Cardiac septum (tissue), 1 donor: Measurements from ENCODE around the gene BMPR1B. TPM values are rescaled to one million over a fixed set of nuclear protein-coding genes. Genes with fewer than 3 reads are reported as not detected.
"Not testable (repeated sequence)": the region's sequence is repeated elsewhere in the genome, so short reads cannot be mapped to it uniquely, and the experiment has no call there.

ENCODE experiments used
- DNase-seq: peaks from one replicate; pipeline ENCODE4 v3.0.0-alpha.2; 2020; ENCODE audit warnings: low spot score
- intact Hi-C: fragments of 100-400 bp; cut with DNase I; formaldehyde crosslinking; loops from one replicate; pipeline ENCODE4 v1.14.0; 2022
- total RNA-seq: library from RNA; stranded (reverse); fragmentation: NEBNext Ultra II Directional; extraction: Animal tissue kit (Norgen Biotek cat#: 25700); gene quantifications from one replicate; pipeline ENCODE4 v1.2.1, GENCODE V29; 2021
- donor health status: DM: no; HTN: no; CAD: no.

BMPR1B gene
- total RNA-seq, 1 donor from 2014 or later, result 1.5 TPM

GRCh38 chr4:95061801-95062200 is 304.0 kb downstream of the BMPR1B start:
- intact Hi-C loops, result not testable (repeated sequence)

GRCh38 chr4:95066050-95066449 is 308.3 kb downstream of the BMPR1B start:
- intact Hi-C loops, result no loop called here
- DNase-seq, result no peak

More at GRCh38 chr4:95061801-95062200, 304.0 kb downstream of the BMPR1B start:
- not testable (repeated sequence) for DNase-seq

- DNase-seq, result no peak
- intact Hi-C loops, result no loop called here
Observed at GRCh38 chr4:95068401-95068800, 310.6 kb downstream of the BMPR1B start.

DNA sequence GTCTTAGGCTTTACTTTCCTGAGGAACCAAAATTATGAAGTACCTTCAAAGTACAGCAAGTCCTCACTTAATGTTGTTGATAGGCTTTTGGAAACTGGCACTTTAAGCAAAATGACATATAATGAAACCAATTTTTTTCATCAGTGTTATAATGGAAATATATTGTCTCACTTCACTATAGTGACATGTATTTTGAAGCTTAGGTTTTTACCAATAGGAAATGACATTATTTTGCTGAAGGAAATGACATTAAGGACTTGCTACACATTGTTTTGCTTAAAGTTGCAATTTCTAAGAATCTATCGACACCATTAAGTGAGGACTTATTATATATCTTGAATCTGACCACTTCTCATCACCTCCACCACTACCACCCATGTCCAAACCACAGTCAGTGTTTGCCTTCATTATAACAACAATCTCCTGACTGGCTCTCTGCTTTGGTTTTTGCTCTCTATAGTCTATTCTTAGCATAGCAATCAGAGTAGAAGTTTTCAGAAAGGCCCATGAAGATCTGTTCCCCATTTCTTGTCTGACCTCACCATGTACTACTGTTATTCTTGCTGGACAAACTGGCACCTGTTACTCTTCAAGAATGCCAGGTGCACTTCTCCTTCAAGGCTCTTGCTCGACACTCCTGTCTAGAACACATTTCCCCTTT is 311.2 kb downstream of the BMPR1B start:
- intact Hi-C loops, result no loop called here
- no peak for DNase-seq

GRCh38 chr4:95071851-95072250 is 314.1 kb downstream of the BMPR1B start:
- no peak for DNase-seq
- intact Hi-C loops, result no loop called here

DNA sequence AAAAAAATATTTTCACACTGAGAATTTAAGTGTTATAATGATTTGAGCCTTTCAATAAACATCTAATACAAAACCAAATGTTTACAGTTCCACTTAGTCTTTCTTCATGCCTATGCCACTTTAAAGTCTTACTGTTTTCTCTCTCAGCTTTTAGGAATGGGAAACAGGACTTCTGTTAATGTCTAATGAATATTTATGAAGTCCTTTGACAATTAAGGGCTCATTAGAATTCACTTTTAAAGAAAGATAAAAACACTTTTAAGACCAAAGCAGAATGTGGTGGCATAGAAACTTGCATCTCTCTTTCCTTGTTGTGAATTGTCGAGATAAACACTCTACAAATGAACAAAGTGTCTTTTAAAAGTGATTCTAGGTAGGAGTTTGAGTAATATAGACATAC is 315.9 kb downstream of the BMPR1B start:
- DNase-seq, result no peak
- intact Hi-C loops, result no loop called here

DNA sequence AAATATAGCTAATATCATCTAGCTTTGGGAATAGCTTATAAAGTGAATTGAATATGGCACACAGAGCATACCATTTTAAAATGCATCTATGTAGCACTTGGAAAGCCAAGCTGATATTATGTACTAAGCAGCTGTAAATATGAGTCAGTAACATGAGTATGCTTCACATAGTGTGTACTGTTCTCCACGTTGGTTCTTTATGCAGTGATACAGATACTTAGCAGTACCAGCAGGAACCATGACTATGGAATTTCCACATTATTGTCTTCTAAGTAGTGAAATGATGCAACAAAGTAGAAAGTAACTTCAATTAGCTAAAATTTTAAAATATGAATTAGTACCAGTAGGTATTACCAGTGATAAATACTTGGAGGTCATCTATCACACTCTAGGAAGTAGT is 320.1 kb downstream of the BMPR1B start:
- intact Hi-C loops, result no loop called here
- DNase-seq, result no peak

DNA sequence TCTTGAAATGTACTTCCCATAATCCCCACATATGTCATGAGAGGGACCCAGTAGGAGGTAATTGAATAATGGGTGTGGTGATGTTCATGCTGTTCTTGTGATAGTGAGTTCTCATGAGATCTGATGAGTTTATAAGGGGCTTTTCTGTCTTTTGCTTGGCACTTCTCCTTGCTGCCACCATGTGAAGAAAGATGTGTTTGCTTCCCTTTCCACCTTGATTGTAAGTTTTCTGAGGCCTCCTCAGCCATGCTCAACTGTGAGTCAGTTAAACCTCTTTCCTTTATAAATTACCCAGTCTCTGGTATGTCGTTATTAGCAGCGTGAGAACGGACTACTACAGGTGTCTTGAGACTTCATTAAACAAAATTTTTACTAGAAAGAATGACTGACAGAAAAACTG is 323.2 kb downstream of the BMPR1B start:
- intact Hi-C loops, result no loop called here
- no peak for DNase-seq

DNA sequence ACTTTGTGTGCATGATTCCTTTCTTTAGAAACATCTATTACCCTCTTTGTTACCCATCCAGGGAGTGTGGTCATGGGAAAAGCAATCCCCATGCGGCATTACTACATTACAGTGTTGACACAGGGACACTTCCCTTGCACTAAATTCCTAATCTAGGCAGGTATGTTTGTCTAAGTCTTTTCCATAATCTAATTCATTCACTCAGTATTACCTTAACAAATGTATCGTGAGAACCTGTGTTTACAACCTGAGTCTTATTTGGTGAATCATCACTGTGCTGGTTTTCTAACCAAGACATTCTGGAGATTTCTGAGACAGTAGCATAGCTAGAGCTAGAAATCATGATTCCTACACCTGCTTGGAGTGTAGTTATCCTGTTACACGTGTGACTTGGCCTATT is 326.8 kb downstream of the BMPR1B start:
- no peak for DNase-seq
- intact Hi-C loops, result no loop called here

- intact Hi-C loops, result no loop called here
- DNase-seq, result no peak
Observed at GRCh38 chr4:95085124-95085833, 327.5 kb downstream of the BMPR1B start.

GRCh38 chr4:95086551-95086950 is 328.8 kb downstream of the BMPR1B start:
- intact Hi-C loops, result no loop called here

DNA sequence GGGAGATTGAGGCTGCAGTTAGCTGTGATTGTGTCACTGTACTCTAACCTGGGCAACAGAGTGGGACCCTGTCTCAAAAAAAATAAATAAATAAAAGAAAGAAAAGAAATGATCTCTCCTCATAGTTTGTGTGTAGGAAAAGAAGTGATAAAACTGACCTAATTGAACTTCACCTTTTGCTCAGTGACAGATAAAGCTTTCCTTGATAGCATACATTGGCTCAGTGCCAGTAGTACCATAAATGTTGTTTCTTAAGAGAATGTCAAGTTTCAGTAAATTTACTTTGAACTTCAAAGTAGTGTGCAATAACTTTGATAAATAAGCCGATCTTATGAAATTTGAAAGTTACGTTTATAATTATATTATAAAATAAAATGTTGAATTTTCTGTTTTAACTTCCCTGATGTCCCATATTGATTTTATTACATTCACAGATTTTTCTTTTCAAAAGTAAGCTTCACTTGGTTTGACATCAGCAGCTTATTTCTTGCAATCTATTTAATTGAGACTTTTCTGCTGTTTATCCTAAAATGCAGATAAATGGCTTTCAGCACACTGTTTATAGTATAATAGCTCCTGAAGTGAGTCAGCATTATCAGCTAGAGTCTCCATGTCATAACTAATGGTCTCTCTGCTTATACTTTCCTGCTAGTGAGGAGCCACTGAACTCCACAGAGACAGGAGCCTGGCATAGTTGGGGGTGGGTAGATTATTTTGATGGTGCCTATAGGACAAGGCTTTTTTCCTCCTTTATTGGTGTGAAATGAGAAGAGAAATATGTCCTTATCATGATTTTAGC is 330.1 kb downstream of the BMPR1B start:
- intact Hi-C loops, result no loop called here
- DNase-seq, result no peak

More at GRCh38 chr4:95086551-95086950, 328.8 kb downstream of the BMPR1B start:
- DNase-seq, result no peak

DNA sequence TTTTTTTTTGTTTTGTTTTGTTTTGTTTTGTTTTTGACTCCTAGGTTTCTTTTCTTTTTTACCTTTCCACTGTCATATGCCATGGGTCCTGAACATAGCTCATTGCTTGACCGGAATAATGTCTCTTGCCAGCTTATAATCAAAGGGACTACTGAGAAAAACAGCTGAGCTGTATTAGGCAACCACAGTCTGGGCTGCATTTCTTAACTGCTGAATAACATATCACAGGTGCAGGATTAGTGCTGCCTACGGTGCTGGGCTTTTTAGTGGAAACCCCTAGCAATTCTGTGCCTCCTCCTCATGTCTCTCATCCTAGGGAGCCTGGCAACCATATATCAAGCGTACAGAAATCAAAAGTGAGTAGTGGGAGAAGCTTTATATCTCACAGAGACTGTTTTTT is 333.5 kb downstream of the BMPR1B start:
- intact Hi-C loops, result no loop called here
- no peak for DNase-seq

- intact Hi-C loops, result no loop called here
- no peak for DNase-seq
Observed at GRCh38 chr4:95092766-95093165, 335.0 kb downstream of the BMPR1B start.

DNA sequence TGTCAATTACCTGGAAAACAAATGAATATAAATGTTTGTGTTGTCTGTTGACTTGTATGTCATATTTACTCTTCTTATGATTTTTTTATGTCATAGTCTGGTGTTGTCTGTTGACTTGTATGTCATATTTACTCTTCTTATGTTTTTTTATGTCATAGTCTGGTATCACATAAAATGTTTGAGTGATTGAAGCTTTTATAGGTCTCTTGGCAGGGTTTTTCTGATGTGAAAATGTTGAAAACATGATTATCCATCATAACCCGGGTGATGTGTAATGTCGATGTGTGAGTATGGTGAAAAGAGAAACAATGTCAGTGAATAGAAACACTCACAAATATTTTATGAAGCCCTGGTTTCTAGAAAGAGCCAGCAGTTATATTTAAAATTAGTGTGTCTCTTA is 335.7 kb downstream of the BMPR1B start:
- intact Hi-C loops, result no loop called here

DNA sequence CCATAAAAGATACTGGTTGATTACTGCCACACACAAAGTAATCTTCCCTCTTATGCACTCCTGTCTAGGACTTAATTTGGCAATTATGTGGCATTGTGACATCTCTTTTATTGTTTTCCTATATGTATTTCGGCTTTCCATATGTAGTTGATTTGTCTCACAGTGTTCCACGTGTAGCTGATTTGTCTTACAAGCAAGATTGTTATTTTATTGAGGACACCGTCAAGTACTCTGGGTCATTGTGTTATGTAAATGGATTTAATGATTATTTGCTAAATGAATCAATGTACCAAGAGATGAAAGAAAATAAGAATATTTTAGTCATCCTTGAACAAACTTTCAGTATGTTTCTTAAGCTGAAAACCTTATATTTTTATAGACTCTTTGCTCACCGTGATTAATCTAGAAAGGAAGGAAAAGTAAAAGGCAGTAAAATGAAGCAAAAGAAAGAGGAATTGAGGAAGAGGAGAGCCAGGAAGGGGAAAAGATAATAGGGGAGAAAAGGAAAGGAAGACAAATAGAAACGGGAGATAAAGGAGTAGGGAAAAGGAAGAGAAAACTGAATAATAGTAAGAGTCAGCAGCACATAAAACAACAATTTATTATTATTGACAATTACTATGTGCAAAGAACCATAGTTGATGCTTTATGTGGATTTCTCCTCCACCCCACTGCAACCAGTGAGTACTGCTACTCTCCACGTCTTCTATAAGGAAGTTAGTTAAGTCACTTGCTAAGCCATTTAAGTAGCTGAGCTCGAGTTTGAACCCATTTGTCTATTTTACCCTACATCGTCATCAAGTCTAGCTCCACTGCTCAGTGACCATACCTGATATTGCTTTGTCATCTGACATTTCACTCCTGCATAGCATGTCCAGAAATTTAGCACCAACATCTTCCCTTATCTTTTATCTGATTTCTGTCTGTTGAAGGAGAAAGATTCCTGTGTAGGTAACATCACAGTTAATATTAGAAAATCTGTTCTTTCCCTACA is 336.5 kb downstream of the BMPR1B start:
- intact Hi-C loops, result no loop called here
- DNase-seq, result no peak

More for the DNA sequence above, 335.7 kb downstream of the BMPR1B start:
- no peak for DNase-seq

DNA sequence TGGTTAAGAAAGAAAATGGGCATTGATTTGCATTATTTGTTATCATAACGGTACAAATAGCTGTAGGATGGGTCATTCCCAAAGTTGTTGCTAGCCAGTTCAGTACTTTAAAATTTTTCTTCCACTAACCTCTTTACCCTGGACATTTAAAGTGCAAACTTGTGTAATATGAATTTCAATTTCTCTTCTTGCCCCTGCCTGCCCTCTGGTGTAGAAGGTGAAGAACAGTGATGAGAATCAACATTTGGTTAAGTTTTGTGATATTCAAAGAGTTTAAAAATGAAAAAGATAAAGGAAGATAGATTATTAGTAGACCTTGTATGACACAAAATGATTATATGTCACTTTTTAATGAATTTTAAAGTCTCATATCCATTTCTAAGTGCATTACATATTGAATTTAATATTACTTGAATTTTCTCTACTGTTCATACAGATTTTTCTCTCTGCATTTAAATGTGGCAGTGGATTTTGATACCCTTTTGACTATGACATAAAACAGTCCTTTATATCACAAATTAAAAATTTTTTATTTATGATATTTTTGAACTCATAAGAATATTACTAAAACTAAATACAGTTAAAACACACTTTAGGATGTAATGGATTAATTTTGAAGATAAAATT is 337.7 kb downstream of the BMPR1B start:
- no peak for DNase-seq
- intact Hi-C loops, result no loop called here

- DNase-seq, result no peak
- intact Hi-C loops, result no loop called here
Observed at GRCh38 chr4:95102162-95102790, 344.5 kb downstream of the BMPR1B start.
